ENCODE measurements around the gene PLXNC1.

GRCh38 chr12:94262228-94263010, 114.0 kb downstream of the PLXNC1 start:
- TF ChIP-seq CTCF (IDR thresholded peaks at IDR 0.05) (no peak), POLR2AphosphoS5 (IDR thresholded peaks at IDR 0.05) (peak; percentile 78 to 88 (median 86)), POLR2A (IDR thresholded peaks at IDR 0.05) (no peak)
